ENCODE results near the gene NKX2-8.

Gene NKX2-8

DNA sequence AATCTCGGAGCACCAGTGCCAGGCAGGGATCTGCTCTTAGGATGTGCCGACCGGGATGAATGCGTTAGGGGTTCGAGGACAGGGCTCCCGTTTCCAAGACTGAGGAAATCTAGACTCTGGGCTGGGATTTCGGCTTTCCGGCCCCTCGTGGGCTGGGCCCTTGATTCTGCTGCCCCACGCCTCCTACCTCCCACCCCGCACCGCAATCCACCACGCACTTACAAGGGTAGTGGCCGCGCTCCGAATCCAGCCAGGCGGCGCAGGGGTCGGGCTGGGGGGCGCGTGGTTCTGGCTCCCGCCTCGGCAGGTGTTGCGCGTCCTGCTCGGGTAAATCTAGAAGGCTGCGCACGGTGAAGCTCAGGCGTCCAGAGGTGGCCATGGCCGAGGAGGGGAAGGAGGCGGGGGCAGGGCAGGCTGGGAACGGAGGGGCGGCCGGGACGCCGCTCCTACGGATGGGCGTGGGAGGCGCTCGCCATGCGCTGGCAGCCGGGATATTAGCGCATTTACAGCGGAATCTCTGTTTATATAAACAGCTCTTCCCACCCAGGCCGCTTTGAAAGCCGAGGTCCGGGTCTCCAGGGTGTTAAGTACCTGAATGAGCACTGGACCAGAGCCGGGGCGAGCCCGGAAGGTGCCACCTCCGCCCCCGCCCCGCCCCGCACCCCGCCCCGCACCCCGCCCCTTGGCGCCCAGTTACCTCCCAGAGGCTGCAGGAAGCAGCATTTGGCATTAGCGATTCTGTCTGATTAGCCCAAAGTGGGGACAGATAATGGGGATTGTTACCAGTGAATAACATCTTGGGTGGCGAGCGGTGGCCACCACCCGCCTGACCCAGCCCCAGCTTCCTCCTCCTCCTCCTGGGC is at the start of gene NKX2-8:
NKX2-8 (minus strand) TSS at position 604 of the 863 bp plus-strand sequence; CDS start at position 379, 225 bp downstream.
- no peak for DNase-seq

DNA sequence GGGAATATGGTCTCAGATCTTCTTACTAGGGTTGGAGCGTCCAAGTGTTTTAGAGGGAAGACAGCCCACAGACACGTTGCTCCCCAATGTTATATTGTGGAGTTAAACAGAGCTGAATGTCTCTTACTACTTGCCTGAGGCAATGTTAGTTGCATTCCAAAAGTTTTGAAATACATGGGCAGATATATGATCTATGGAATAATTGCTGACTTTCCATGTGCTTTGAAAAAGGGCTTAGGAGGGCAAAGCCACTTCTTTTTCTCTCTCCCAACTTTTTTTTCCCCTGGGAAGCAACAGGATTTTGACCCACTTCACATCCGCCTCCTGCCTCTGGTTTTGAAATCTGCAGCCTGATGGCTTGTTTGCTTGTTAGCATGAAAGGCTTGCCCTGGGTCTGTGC is 45.6 kb upstream of the NKX2-8 start:
- DNase-seq, result no peak

DNA sequence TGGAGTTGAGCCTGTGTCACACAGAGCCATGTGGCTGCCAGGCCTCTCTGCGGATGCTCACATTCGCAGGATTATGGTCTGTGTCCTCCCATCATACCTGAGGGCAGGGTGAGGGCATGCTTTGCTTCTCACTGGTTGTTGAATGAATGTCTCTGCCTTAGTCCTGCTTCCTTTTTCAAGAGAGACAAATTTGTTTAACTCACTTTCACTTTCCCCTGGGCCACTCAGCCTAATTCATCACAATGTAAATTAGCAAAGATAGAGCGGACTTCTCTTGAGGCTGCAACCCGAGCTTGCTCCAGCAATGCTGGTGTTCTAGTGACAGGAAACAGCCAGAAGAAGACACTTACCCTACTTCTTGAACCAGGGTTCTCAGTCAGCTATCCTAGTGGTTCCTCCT is 43.7 kb upstream of the NKX2-8 start:
- no peak for DNase-seq

DNA sequence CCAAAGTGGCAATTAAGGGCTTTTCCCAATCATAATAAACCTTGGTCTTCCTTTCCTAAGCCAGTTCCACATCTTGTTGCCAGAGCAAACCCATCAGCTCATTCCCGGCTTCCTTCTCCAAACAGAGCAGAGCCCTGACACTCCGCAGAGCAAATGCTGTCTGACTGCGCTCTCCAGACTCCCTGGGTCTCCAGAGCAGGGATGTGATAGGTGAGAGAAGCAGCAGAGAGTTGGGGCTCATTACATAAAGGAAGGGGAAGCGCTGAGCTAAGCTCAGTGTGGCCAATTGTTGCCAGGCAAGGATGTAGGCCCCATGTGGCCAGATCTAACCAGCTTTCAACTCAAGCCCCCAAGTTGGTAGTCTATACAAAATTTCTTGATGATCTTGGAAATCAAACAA is 43.0 kb upstream of the NKX2-8 start:
- no peak for DNase-seq

DNA sequence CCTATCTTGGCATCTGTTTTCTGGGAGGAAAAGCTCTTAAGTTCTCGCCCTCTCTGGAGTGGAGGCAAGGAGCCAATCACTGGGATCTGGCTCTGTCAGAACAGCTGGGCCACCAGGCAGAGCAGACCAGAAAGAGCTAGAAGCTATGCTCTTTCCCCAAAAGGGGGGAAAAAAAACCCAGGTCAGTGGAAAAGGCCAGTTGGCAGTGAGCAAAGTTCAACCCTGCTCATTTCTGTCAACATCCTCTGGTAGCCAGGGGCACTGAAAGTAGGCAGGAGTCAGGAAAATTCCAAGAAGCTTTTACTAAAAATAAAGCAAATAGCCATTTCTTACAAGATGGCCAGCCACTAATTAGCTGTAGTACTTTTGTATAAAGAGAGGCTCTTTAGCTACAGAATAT is 42.6 kb upstream of the NKX2-8 start:
- DNase-seq, result no peak

DNA sequence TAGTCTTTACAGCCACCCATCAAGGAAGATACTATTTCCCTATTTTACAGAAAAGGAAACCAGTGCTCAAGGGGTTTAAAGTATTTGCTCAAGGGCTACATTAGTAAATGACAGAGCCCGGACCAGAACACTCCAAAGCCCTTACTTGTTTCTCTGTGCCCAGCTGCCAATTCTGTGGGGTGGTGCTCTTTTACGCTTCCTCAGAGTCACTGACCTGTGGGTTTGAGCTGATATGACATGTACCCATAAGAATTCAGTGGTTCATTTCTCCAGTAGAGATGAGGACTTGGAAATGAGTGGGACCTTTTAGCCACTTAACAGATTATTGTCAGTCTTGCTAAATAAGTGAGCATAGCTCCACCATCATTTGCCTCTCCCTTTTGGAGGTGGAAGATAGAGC is 37.4 kb upstream of the NKX2-8 start:
- DNase-seq, result no peak

DNA sequence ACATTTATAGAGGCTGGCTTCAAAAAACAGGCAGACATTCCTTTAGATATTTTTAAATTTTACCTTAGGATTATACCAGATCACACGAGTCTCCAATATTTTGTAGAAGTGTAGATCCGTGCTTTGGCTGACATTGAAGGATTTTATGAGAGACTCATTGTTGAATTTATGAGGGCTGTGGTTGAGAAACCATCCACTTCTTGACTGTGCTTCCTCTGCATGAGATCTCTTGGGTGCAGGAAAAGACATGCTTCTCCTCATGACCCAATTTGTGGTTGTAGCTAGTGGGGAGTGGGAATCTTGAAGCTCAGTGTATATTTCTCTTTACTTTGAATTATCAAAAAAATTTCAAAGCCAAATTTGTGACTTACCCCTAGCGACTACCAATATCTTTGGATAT is 36.7 kb upstream of the NKX2-8 start:
- DNase-seq, result no peak

DNA sequence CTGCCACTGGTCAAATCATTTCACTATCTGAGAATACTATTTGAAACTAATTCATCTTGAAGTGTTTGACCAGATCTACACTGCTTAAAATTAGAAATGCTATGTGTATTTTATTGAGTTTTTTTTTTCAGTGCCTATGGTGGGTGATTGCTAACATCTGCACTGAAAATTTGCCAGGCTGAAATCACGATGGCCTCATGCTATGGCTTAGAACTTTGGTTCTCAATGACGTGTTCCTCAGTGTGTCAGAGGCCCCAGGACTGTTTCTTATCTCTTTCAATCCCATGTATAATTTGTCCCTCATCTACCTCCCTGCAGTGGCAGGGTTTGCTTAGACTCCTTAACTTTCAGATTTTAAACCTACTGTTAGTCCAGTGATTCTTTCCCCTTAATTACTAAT is 36.2 kb upstream of the NKX2-8 start:
- no peak for DNase-seq

DNA sequence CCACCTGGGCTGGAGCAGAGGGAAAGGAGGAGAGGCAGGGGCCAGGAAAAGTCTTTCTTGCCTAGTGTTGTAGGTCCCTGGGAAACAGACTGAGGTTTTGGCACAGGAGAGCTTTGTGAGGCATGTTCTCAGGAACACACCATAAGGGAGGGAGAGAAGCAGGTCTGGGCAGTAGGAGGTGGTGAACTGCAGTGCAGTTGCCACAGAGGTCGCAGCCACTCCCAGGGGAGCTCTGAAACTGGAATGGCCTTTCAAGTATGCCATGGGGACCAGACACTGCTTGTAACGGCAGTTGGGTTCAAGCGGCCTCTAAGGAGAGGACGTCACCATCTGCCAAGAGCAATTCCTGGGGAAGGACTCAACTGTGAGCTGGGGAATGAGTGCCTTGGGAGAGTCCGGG is 35.4 kb upstream of the NKX2-8 start:
- DNase-seq, result no peak

DNA sequence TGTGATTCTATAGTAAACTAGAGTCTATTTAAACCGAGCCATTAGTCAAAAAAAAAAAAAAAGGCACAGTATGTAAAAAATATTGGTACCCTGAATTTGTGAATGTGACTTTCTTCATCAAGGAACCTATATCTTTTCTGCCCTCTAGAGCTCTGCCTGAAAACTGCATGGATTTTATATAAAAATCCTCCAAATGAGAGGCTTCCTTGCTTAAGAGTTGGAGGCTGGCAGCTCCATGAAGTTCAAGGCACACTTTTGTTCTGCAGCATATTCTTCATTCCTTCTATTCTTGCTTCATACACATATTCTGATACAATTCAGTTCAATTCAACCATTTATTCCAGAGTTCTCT is 23.1 kb upstream of the NKX2-8 start:
- DNase-seq, result no peak

DNA sequence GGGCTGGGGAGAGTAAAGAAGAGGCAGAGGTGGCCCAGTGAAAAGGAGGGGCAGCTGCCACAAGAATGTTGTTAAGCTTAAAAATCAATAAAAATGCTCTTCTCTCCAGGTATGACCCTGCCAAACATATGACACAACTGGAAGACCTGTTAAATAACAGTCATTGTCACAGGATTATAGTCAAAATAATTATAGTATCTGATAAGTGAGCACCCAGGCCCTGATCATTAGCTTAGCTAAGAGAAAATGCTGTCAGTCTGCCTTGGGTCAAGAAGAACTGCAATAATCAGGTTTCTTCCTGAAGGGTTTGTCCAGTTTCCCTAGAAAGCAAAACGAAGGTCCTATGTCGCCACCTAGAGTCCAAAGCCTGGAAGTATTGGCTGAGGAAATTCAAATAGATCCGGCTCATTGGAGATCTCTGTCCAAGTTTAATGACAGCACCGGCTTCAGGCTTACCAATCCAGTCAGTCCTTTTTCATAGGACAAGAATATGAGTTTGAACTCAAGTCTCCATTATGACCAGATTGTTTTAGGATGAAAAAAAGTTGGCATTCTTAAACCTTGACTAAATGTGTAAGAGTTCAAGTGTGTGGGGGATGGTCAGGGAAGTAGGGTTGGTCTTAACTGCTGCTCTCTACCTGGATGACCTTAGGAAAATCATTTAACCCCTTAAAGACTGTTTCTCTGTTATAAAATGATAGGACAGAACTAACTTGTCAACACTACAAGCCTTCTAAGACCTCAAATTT is 22.5 kb upstream of the NKX2-8 start:
- peak; percentile 83 for DNase-seq

DNA sequence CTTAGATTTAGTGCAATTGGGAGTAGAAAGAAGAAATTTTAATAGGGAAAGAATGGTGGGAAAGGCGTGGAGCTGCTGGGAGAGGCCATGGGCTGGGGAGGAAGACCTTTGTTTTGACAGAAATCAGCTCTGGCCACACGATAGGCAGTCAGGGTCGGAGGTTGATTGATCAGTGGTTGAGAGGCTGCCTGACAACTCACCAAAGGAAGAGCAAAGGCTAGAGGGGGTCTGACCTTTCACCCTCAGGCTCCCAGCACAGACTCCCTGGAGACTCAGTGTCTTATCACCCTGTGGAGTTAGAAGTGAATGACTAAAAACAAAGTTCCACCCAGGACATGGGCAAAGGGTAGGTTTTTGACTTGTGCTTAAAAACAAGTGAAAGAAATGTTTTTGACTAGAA is 18.0 kb upstream of the NKX2-8 start:
- DNase-seq, result no peak

DNA sequence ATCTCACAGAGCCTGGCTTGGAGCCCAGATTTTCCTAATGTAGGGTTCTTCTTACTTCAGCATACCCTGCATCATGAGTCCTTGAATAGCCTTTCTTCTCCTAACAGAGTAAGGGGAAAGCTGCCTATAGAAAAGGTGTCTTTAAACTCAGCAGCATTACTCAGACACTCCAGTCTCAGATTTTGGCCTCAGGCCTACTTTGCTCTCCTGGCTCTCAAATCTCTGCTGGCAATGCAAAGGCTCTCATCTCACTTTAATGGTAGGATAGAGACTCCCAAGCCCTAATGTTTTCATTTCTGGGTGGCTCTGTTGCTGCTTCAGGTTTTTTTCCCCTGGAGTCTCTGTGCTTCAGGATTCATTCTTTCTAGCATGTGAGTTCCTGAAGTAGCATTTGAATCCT is 9.1 kb upstream of the NKX2-8 start:
- DNase-seq, result no peak

DNA sequence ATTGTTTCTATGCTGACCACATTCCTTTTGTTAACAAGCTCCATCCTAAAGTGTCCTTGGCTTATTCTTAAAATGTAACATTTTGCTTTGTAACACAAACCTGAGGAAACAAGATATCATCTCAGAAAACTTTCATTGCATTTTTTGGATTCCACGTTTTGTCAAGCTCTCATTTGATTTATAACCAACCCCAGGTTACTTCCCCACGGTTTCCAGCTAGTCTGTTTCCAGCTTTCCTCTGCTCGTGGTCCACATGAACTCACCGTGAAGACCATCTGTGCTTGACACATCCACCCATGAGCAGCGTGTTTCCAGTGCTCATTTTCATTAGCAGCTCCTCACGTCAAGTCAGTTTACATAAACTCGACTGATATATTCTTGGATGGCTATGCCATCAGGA is 6.4 kb upstream of the NKX2-8 start:
- no peak for DNase-seq

DNA sequence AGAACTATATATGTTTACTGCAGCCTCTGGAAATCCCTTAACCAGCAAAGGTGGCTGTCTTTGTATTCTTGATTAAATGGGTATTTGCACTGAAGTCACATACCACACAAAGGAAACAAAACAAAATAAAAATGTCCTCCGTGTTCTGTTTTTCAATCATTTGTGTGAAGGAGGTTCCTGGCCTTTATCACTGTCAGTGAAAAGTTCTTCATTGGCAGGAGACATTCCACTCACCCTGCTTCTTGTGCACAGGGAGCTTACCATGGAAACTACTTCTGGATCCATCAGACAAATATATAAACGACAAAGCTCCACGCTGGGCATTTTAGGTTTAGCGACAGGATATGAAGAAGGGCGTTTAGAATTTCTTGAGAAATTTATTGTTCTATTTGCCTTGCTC is 5.7 kb upstream of the NKX2-8 start:
- DNase-seq, result no peak

DNA sequence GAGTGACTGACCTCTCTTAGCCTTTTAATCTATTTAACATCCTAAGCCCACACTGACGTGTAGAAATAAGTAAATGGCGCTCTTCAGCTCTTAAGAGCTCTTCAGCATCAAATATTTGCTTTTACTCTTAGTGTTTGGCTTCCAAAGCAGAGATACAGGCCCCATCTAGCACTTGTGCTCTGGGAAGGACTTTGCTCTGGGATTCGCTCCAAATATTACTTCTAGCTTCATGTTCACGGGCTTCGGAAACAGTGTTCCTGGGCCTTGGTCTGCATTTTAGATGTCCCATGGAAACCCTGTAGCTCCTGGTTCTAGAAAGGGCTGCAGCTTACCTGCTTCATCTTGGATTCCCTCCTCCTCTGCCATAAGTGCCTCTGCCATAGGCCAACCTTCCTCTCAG is 2.7 kb upstream of the NKX2-8 start:
- no peak for DNase-seq

DNA sequence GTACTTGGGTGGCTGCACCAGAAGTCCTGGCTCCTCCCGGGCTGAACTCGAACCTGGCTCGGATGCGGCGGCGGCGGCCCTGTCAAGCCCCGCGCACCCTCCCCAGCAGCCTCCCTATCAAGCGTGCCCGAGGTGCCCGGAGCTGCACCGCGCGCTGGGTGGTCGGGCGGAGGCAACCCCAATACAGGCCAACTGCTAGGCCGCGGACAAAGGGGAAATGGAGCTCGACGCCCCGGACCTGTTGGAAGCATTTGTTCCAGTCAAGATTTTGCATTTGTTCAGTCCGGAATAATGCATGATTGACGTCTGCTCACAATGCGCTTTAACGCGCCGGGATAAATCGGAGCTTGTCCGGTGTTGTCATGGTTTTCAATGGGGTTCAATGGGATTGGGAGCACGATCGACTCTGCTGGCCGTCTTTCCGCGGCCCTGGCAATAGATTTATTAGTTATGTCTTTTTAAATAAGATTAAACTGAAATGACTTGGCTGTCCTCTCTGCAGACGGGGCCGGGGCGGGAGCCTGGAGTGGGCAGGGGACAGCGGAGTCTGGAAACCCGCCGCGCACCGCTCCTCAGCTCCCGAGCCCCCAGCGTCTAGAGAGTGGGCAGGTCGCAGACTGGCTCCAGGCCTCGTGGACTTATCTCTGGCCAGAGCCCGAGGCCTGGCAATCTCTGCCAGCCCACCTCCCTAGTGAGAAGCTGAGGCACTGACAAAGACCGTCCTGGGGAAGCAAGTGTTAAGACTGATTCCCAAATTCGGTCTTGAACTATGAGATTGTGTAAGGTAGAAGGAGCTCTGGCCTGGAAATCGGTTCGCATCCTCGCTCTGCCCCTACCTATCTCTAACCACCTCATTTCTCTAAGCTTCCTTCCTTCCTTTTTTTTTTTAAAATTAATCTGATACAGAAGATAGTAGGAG is 1.7 kb upstream of the NKX2-8 start:
- DNase-seq, result no peak

DNA sequence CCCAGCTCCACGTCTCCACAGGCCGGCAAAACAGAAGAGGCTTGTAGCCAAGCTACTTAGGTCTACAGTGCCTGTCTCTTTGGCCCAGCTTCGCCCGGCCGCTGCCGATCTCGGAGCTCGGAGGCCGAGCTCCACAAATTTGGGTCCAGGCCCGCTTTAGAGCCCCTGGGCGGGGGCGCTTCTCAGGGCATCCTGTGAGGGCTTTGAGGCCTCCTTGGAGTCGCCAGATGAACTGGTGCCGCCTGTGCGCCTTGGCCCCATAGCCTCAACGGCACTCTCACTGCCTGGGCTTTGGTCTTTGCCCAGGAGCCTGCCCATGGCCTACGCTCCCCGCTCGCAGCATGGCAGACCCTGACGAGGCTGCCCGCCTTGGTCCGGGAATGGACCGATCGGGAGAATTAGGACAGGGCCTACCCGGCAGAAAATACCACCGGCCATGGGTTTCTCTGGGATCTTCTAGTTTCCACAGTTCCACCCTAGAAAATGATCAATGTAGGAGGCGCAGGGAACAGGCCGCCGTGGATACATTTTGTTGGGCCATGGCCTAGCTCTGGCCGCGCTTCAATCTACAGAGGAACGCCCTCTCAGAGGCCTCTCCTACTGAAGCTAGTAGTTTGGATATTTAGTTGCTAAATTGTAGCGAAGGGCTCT is 953 bp upstream of the NKX2-8 start:
- no peak for DNase-seq

DNA sequence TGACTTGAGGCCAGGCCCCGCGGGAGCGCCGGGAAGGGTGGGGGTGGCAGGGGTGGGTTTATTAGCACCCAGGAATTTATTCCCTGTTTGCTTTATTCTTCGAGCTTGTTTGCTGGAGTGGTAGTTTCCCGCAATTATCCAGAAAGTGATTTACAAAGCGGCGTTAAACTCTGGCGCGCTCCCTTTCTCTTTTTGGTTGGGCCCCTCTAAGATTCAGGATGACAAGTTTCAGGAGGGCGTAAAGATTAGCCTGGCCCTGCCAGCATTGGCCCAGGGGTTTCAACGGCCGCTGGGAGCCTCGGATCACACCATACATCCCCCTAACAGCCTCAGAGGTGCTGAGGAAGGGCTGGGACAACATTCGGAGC is 444 bp upstream of the NKX2-8 start:
- no peak for DNase-seq

DNA sequence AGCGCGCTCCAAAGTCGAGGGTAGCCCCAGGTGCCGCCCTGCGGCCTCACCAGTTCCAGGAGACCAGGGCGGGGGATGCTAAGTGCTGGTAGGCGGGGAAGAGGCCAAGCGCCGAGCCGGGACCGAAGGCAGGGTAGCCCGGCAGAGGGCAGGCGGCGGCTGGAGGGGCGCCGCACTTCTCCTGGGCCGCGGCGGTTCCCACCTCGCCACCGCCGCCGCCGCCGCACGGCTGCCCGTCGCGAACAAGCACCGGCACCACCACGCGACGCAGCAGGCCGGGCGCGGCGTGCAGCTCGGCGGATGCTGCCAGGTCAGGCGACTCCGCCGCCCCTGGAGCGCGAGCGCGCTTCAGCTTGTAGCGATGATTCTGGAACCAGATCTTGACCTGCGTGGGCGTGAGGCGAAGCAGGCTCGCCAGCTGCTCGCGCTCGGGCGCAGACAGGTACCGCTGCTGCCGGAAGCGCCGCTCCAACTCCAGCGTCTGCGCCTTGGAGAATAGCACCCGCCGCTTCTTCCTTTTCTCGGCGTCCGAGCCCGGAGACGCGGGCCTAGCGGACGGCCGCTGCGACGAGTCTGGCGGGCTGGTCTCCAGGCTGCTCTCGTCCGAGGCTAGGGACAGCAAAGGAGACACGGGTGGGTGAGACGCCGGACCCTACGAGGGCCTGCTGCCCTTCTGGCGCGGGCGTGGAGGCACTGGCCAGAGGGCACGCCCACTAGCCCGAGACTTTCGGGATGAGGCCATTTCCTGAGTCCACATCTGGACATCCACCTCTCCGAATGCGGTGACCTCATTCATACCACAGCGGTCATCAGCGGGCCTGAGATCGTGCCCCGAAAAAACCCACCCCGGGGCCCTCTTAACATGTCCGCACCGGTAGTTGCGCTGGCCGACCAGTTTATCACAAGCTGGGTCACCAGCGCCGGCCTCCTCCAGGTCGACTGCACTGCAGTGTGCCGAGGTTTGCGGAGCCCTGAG is 1.3 kb downstream of the NKX2-8 start:
- no peak for DNase-seq

DNA sequence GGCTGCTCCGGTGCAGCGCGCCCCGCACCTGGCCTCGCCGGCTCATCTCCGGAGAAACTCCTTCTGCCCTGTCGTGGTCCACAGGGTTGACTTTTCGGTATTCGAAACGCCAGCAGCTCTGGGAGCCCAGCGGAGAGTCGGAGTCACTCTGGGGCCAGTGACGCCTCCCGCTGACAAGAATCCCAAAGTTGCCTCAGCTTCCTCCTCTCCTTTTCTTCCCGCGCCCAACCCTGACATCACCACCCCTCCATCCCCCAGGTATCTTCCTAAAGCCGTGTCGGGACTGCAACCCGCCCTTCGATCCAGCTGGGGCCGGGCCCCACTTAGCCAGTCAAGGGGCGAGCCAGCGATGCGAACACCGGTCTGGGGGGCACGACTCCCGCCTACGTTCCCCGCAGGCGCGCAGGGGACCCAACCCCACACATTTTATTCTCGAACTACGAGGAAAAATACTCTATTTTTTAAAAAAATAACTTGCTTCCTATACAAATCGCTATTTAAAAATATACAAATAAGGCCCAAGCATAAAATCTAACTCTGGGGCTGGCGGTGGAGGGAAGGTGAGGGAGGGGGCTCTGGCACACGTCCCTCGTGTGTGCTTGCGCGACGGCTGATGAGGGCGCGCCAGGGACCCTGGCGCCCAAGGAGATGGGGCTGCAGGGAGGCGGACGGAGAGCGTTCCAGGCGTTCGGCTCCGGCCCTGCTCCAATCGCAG is 2.1 kb downstream of the NKX2-8 start:
- no peak for DNase-seq

Data from hematopoietic multipotent progenitor cell treated with erythropoietin and hydrocortisone succinate and interleukin-3 and kit ligand, for 8 days (in vitro differentiated cells).